Ishikawa (cell line): ENCODE results near the gene C6orf58.

Experiments used
- EGR1 ChIP-seq: IDR thresholded peaks from 2 replicates; pipeline ENCODE4 v1.6.1; 2012
- EP300 ChIP-seq: IDR thresholded peaks from 2 replicates; pipeline ENCODE4 v1.6.1; 2012; ENCODE audit warnings: borderline replicate concordance
- NFIC ChIP-seq: IDR thresholded peaks from 2 replicates; pipeline ENCODE4 v1.6.1; 2012
- RAD21 ChIP-seq: IDR thresholded peaks from 2 replicates; pipeline ENCODE4 v1.6.1; 2012; ENCODE audit warnings: low read depth
- TAF1 ChIP-seq: IDR thresholded peaks from 2 replicates; pipeline ENCODE4 v1.6.1; 2012; ENCODE audit warnings: low read depth, mild to moderate bottlenecking
- TCF12 ChIP-seq: IDR thresholded peaks from 2 replicates; pipeline ENCODE4 v1.6.1; 2012; ENCODE audit warnings: low read depth
- YY1 ChIP-seq: IDR thresholded peaks from 2 replicates; pipeline ENCODE4 v1.6.1; 2012; ENCODE audit warnings: low read depth
- TF ChIP-seq, protein P1 (sequence below): IDR thresholded peaks from 2 replicates; pipeline ENCODE4 v1.6.1; 2012
- TF ChIP-seq, protein P2 (sequence below): IDR thresholded peaks from 2 replicates; pipeline ENCODE4 v1.6.1; 2012; ENCODE audit warnings: low read depth, mild to moderate bottlenecking

- TF ChIP-seq NFIC (no peak), EP300 (no peak), TCF12 (no peak), EGR1 (no peak), RAD21 (no peak), TAF1 (no peak), YY1 (no peak)
- TF ChIP-seq, protein P1, sequence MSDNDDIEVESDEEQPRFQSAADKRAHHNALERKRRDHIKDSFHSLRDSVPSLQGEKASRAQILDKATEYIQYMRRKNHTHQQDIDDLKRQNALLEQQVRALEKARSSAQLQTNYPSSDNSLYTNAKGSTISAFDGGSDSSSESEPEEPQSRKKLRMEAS = no peak
- TF ChIP-seq, protein P2, sequence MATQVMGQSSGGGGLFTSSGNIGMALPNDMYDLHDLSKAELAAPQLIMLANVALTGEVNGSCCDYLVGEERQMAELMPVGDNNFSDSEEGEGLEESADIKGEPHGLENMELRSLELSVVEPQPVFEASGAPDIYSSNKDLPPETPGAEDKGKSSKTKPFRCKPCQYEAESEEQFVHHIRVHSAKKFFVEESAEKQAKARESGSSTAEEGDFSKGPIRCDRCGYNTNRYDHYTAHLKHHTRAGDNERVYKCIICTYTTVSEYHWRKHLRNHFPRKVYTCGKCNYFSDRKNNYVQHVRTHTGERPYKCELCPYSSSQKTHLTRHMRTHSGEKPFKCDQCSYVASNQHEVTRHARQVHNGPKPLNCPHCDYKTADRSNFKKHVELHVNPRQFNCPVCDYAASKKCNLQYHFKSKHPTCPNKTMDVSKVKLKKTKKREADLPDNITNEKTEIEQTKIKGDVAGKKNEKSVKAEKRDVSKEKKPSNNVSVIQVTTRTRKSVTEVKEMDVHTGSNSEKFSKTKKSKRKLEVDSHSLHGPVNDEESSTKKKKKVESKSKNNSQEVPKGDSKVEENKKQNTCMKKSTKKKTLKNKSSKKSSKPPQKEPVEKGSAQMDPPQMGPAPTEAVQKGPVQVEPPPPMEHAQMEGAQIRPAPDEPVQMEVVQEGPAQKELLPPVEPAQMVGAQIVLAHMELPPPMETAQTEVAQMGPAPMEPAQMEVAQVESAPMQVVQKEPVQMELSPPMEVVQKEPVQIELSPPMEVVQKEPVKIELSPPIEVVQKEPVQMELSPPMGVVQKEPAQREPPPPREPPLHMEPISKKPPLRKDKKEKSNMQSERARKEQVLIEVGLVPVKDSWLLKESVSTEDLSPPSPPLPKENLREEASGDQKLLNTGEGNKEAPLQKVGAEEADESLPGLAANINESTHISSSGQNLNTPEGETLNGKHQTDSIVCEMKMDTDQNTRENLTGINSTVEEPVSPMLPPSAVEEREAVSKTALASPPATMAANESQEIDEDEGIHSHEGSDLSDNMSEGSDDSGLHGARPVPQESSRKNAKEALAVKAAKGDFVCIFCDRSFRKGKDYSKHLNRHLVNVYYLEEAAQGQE = no peak
These were observed 31.7 kb downstream of the C6orf58 start for GRCh38 chr6:127608554-127609270.
